Measurements from ENCODE around the gene ACOT7. TPM values are rescaled to one million over a fixed set of nuclear protein-coding genes. Genes with fewer than 3 reads are reported as not detected.

Gene ACOT7
- total RNA-seq, 4 donors from 2014 or later = 15.0 to 38.7 (median 28.6) TPM

GRCh38 chr1:6345009-6345408 lies 48.6 kb downstream of the ACOT7 start:
- intact Hi-C loops (cut with DNase I) = loop anchor here (10.0 kb wide), 1 partner anchor 290 kb away; no protein-coding TSS in a partner anchor
- H3K9me3 ChIP-seq = no peaks in the 10 kb centered on the region
- no CpG with 5 or more reads among the region's 7 CpGs for WGBS
- no peak overlapping the region for H3K4me3 ChIP-seq
- H3K27me3 ChIP-seq = no peaks in the 10 kb centered on the region
- H3K27ac ChIP-seq (replicated peaks in 1 of 4) = no peak overlapping the region
- peaks cover 10 to 16% (median 14%) of the 10 kb centered on the region in 4 donors for H3K4me1 ChIP-seq
- no peak for TF ChIP-seq CTCF (IDR thresholded peaks at IDR 0.05)
- no peak for TF ChIP-seq POLR2A (IDR thresholded peaks at IDR 0.05; ENCODE audit: low read depth)
- TF ChIP-seq POLR2AphosphoS5 (IDR thresholded peaks at IDR 0.05) = no peak
- TF ChIP-seq EP300 (IDR thresholded peaks at IDR 0.05) = no peak
- no peaks in the 10 kb centered on the region for H3K36me3 ChIP-seq
- no peak for DNase-seq (ENCODE audit: extremely low spot score)

DNA sequence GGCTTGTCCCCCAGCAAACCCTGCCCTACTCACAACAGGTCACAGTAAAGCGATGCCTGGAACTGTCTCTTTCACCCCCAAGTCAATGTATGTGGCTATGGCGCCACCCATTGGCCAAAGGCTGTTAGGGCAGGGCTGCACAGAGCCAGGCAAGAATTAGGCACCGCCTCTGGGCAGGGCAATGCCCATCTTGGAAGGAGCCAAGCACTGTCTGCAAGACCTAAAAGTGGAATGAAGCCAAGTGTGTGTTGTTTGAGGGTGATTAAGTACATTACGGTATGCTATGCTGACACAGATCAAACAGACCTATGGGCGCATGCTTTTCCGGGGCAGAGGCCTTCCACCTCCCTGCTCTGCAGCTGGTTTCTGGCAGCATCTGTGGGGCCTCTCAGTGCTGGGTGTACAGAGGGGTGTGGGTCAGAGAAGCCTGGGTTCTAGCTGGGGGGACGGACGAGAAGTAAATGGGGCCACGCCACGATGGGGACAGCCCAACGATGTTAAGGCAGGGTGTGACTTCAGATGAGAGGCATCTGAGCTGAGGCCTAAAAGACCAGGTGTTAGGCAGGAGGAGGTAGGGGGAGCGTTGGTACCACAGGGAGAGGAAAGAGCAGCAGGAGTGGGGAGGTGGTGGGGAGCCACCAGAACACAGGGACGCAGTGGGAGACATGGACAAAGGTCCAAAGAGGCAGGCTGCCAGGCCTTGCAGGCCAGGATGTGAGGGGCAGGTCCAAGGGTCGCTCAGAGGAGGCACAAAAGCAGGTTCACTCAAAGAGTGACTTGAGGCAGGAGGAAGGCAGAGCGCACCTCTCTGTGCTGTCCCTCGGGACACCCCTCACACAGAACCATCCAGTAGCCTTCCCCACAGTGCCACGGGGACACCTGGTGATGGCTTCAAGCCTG lies 49.8 kb downstream of the ACOT7 start:
- Histone ChIP-seq H3K4me3 (no peak overlapping the region), H3K9me3 (no peaks in the 10 kb centered on the region), H3K27me3 (no peaks in the 10 kb centered on the region), H3K4me1 (peaks cover 7 to 10% (median 10%) of the 10 kb centered on the region in 4 donors), H3K27ac (replicated peaks in 1 of 4) (no peak overlapping the region), H3K36me3 (peaks cover 3 to 7% (median 5%) of the 10 kb centered on the region in 4 donors)
- DNase-seq (ENCODE audit: extremely low spot score) = no peak
- intact Hi-C loops (cut with DNase I) = loop anchor here (2.0 to 10.0 kb wide), 2 partner anchors 97 to 289 kb away; no protein-coding TSS in a partner anchor
- TF ChIP-seq CTCF (IDR thresholded peaks at IDR 0.05) = peak; percentile 72 to 76 (median 72)
- no peak for TF ChIP-seq POLR2A (IDR thresholded peaks at IDR 0.05; ENCODE audit: low read depth)
- WGBS = 75% methylated on average over 16 of the region's 17 CpGs

- H3K9me3 ChIP-seq = no peaks in the 10 kb centered on the region
- H3K27me3 ChIP-seq = no peaks in the 10 kb centered on the region
- peaks cover 5 to 12% (median 7%) of the 10 kb centered on the region in 4 donors for H3K36me3 ChIP-seq
- TF ChIP-seq EP300 (IDR thresholded peaks at IDR 0.05) = no peak
- no peak for TF ChIP-seq POLR2AphosphoS5 (IDR thresholded peaks at IDR 0.05)
- no peak for TF ChIP-seq POLR2A (IDR thresholded peaks at IDR 0.05; ENCODE audit: low read depth)
- TF ChIP-seq CTCF (IDR thresholded peaks at IDR 0.05) = no peak
- DNase-seq (ENCODE audit: extremely low spot score) = no peak
- no peaks in the 10 kb centered on the region for H3K4me1 ChIP-seq
- no peak overlapping the region for H3K27ac ChIP-seq (replicated peaks in 1 of 4)
- intact Hi-C loops (cut with DNase I) = loop anchor here (2.0 to 10.0 kb wide), 2 partner anchors 95 to 287 kb away; no protein-coding TSS in a partner anchor
- 88% methylated on average over 8 of the region's 9 CpGs for WGBS
- H3K4me3 ChIP-seq = no peak overlapping the region
These were observed 51.5 kb downstream of the ACOT7 start for GRCh38 chr1:6342056-6342455.

DNA sequence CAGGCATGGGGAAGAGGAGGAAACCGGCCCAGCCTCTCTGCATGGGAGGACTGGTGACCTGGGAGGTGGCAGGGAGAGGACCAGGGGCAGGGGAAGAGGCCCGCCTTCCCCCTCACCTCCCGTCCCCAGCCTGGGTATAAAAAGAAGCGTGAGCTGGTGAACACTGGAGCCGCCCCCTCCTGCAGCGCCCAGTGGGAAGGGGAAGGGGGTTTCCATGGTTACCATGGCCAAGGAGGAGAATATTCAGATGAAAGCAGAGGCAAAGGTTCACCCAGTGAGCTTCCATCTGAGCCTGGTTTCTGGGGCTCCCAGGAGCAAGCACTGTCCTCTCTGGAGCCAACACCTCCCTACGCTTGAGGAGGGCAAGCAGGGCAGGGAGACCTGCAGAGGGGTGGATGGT lies 54.9 kb downstream of the ACOT7 start:
- H3K4me1 ChIP-seq = no peaks in the 10 kb centered on the region
- no peak overlapping the region for H3K27ac ChIP-seq (replicated peaks in 1 of 4)
- WGBS = 79% methylated on average over 6 of the region's 7 CpGs
- peaks cover 5 to 12% (median 7%) of the 10 kb centered on the region in 4 donors for H3K36me3 ChIP-seq
- TF ChIP-seq CTCF (IDR thresholded peaks at IDR 0.05) = no peak
- TF ChIP-seq POLR2AphosphoS5 (IDR thresholded peaks at IDR 0.05) = no peak
- TF ChIP-seq EP300 (IDR thresholded peaks at IDR 0.05) = no peak
- no peak for TF ChIP-seq POLR2A (IDR thresholded peaks at IDR 0.05; ENCODE audit: low read depth)
- H3K27me3 ChIP-seq = no peaks in the 10 kb centered on the region
- H3K9me3 ChIP-seq = no peaks in the 10 kb centered on the region
- no peak overlapping the region for H3K4me3 ChIP-seq
- intact Hi-C loops (cut with DNase I) = no loop called here
- no peak for DNase-seq (ENCODE audit: extremely low spot score)

All from esophagus muscularis mucosa (tissue), 4 donors.